K562 (cell line): ENCODE data around the gene ADGRB2. TPM values are rescaled to one million over a fixed set of nuclear protein-coding genes. Genes with fewer than 3 reads are reported as not detected.

Experiments used
- ATAC-seq: fragments of 200-7000 bp; cut with Tn5 transposase; 3 replicates; pipeline ENCODE4 v1.9.1; 2020; ENCODE audit warnings: moderate library complexity
- BruUV-seq: library from RNA; stranded (reverse); fragments of 400-500 nt; replicated peaks from 2 replicates; lab custom pipeline; 2021; lab: Mats Ljungman, UMichigan
- CTCF ChIA-PET: fragments of 300-600 bp; formaldehyde crosslinking; extraction: SDS; loops from one replicate; lab custom pipeline; 2021; ENCODE audit warnings: low intra/inter-chr PET ratio; lab: Yijun Ruan, JAX
- POLR2A ChIA-PET: fragments of 300-600, 350-650 bp; sonication (Branson Sonifier 250); formaldehyde crosslinking; extraction: SDS; loops from one replicate; lab custom pipeline; 2021; ENCODE audit warnings: antibody characterized with exemption, inconsistent platforms; lab: Yijun Ruan, JAX
- DNase-seq, 4 experiments: peaks; one replicate each; pipeline versions ENCODE4 v3.0.0 to v3.0.0-alpha.2; 2011 to 2018; ENCODE audit warnings: low spot score in 3 of 4, mixed read lengths in 3 of 4; ENCODE audit errors: extremely low read depth in 1 of 4
- FAIRE-seq: peaks from 2 replicates; lab custom pipeline; 2011; peaks lifted over from hg19 to GRCh38; lab: Jason Lieb, UNC
- H2AFZ ChIP-seq: 2 replicates; pipeline ENCODE4 v1.6.0; 2011; ENCODE audit warnings: low read depth, low read length, control low read depth, inconsistent platforms
- H3K27ac ChIP-seq: fragments of 200-600 bp; 3 replicates; pipeline ENCODE4 v1.8.0; 2011; ENCODE audit warnings: low read depth, mild to moderate bottlenecking, control low read depth, inconsistent platforms, low read length, moderate library complexity, mixed read lengths; ENCODE audit errors: extremely low read depth
- H3K27me3 ChIP-seq, 2 experiments: fragments of 300-600 bp in 1 of 2; 2 replicates in 1 of 2; 3 replicates in 1 of 2; pipeline versions ENCODE4 v1.6.0 to v1.8.0; 2011; ENCODE audit warnings: inconsistent platforms in 2 of 2, low read length in 2 of 2, mild to moderate bottlenecking in 1 of 2, mixed read lengths in 1 of 2, moderate library complexity in 1 of 2; ENCODE audit not compliant: control insufficient read depth in 2 of 2, insufficient read depth in 2 of 2
- H3K36me3 ChIP-seq: fragments of 300-600 bp; 3 replicates; pipeline ENCODE4 v1.8.0; 2011; ENCODE audit warnings: mild to moderate bottlenecking, low read length, inconsistent platforms; ENCODE audit not compliant: control insufficient read depth, insufficient read depth
- H3K4me1 ChIP-seq, 2 experiments: fragments of 200-600 bp in 1 of 2; replicated peaks in 1 of 2; 2 replicates in 1 of 2; 3 replicates in 1 of 2; pipeline versions ENCODE4 v1.5.1 to v1.8.0; 2011; ENCODE audit warnings: inconsistent platforms in 2 of 2, low read length in 2 of 2, mild to moderate bottlenecking in 1 of 2, mixed read lengths in 1 of 2, moderate library complexity in 1 of 2; ENCODE audit not compliant: control insufficient read depth in 2 of 2, insufficient read depth in 2 of 2
- H3K4me2 ChIP-seq: 2 replicates; pipeline ENCODE4 v1.6.1; 2011; ENCODE audit warnings: low read length, control low read depth, inconsistent platforms, mixed read lengths; ENCODE audit not compliant: insufficient read depth
- H3K4me3 ChIP-seq: fragments of 200-600 bp; sonication (generic), shearing (Covaris generic); 2 replicates; pipeline ENCODE4 v1.5.1; 2016; ENCODE audit warnings: control low read depth, inconsistent platforms
- H3K79me2 ChIP-seq: fragments of 200-600 bp; 3 replicates; pipeline ENCODE4 v1.8.0; 2011; ENCODE audit warnings: low read length, inconsistent platforms; ENCODE audit not compliant: control insufficient read depth, insufficient read depth
- H3K9ac ChIP-seq, 2 experiments: 2 replicates each; pipeline versions ENCODE4 v1.6.0 to v1.6.1; 2011; ENCODE audit warnings: low read depth in 2 of 2, low read length in 2 of 2, control low read depth in 1 of 2, inconsistent platforms in 1 of 2, mild to moderate bottlenecking in 1 of 2, mixed read lengths in 1 of 2; ENCODE audit not compliant: insufficient read depth in 1 of 2
- H3K9me1 ChIP-seq: one replicate; pipeline ENCODE4 v1.6.0; 2011; ENCODE audit warnings: inconsistent platforms, mild to moderate bottlenecking, low read length, moderate library complexity; ENCODE audit not compliant: control insufficient read depth, insufficient read depth
- H3K9me3 ChIP-seq: replicated peaks from 2 replicates; pipeline ENCODE4 v1.5.1; 2011; ENCODE audit warnings: low read depth, low read length, inconsistent platforms; ENCODE audit not compliant: control insufficient read depth, insufficient read depth
- H4K20me1 ChIP-seq: replicated peaks from 2 replicates; pipeline ENCODE4 v1.6.1; 2011; ENCODE audit warnings: low read length, inconsistent platforms, mixed read lengths; ENCODE audit not compliant: control insufficient read depth, insufficient read depth
- ASH1L ChIP-seq: fragments of 450-650 bp; IDR thresholded peaks from 2 replicates; pipeline ENCODE4 v1.6.1; 2018; ENCODE audit warnings: borderline replicate concordance, mild to moderate bottlenecking, low read depth; ENCODE audit not compliant: partially characterized antibody
- CCNT2 ChIP-seq: IDR thresholded peaks from 2 replicates; pipeline ENCODE4 v1.6.1; 2011; ENCODE audit warnings: borderline replicate concordance, low read depth, mild to moderate bottlenecking, moderate library complexity, mixed read lengths, low read length; ENCODE audit not compliant: insufficient read length; ENCODE audit errors: extremely low read depth
- E2F3 ChIP-seq: fragments of 250-450 bp; sonication (Bioruptor Pico); IDR thresholded peaks from 2 replicates; pipeline ENCODE4 v1.4.0; 2020; ENCODE audit warnings: mild to moderate bottlenecking
- HEY1 ChIP-seq: fragments of 250-450 bp; sonication (Bioruptor Pico); IDR thresholded peaks from 2 replicates; pipeline ENCODE4 v1.5.0; 2020; ENCODE audit warnings: mild to moderate bottlenecking, moderate library complexity, borderline replicate concordance
- LCOR ChIP-seq: sonication (generic); formaldehyde crosslinking; IDR thresholded peaks from 2 replicates; pipeline ENCODE4 v1.8.0; 2022; ENCODE audit warnings: mild to moderate bottlenecking, missing genetic modification reagents
- MNT ChIP-seq, 2 experiments: fragments of 450-650 bp; conservative IDR thresholded peaks; 2 replicates each; pipeline ENCODE4 v1.6.1; 2017; ENCODE audit warnings: mild to moderate bottlenecking in 2 of 2, moderate library complexity in 2 of 2
- NFXL1 ChIP-seq: fragments of 450-650 bp; formaldehyde crosslinking; IDR thresholded peaks from 2 replicates; pipeline ENCODE4 v1.4.0; 2021; ENCODE audit warnings: mild to moderate bottlenecking
- NR2C2 ChIP-seq, 2 experiments: fragments of 200-800 bp in 1 of 2; sonication (Bioruptor generic) in 1 of 2; sonication (generic) in 1 of 2; formaldehyde crosslinking in 1 of 2; IDR thresholded peaks; 2 replicates each; pipeline versions ENCODE4 v1.6.1 to v1.8.0; 2016 to 2022; ENCODE audit warnings: mild to moderate bottlenecking in 1 of 2, missing compliant biosample characterization in 1 of 2, missing genetic modification characterization in 1 of 2, missing genetic modification reagents in 1 of 2
- PKNOX1 ChIP-seq: fragments of 450-650 bp; IDR thresholded peaks from 2 replicates; pipeline ENCODE4 v1.6.1; 2016
- RBM14 ChIP-seq: fragments of 200-400 bp; formaldehyde crosslinking; IDR thresholded peaks from 2 replicates; pipeline ENCODE4 v1.6.1; 2018; ENCODE audit warnings: low read depth, mild to moderate bottlenecking, low read length, moderate library complexity, borderline replicate concordance; ENCODE audit not compliant: insufficient read depth
- TAF15 ChIP-seq: fragments of 200-400 bp; formaldehyde crosslinking; IDR thresholded peaks from 2 replicates; pipeline ENCODE4 v1.6.1; 2017; ENCODE audit warnings: mild to moderate bottlenecking, low read depth, low read length, moderate library complexity
- XRCC3 ChIP-seq: fragments of 450-650 bp; IDR thresholded peaks from 2 replicates; pipeline ENCODE4 v1.6.1; 2017; ENCODE audit warnings: mild to moderate bottlenecking, moderate library complexity
- ZKSCAN8 ChIP-seq: fragments of 200-800 bp; sonication (Bioruptor generic); IDR thresholded peaks from 2 replicates; pipeline ENCODE4 v1.6.1; 2016; ENCODE audit warnings: missing genetic modification characterization, missing compliant biosample characterization
- ZMIZ1 ChIP-seq, 2 experiments: fragments of 150-350 bp in 1 of 2; IDR thresholded peaks; 2 replicates each; pipeline ENCODE4 v1.6.1; 2012 to 2016; ENCODE audit warnings: low read depth in 2 of 2, low read length in 2 of 2, mild to moderate bottlenecking in 1 of 2, moderate library complexity in 1 of 2
- ZNF77 ChIP-seq: fragments of 250-450 bp; sonication (Bioruptor Pico); IDR thresholded peaks from 2 replicates; pipeline ENCODE4 v1.5.0; 2020
- WGBS: fragments of 100-300 bp; shearing (Covaris generic); methylation state at CpG from one replicate; pipeline ENCODE4 v1.1.6; 2016; ENCODE audit warnings: low coverage, mixed read lengths; ENCODE audit not compliant: insufficient coverage; ENCODE audit errors: missing lambda C conversion rate; 5-methylcytosine and 5-hydroxymethylcytosine counted together
- in situ Hi-C: fragments of 300-500 bp; cut with MboI; formaldehyde crosslinking; loops from 4 replicates; pipeline ENCODE4 v1.15.0; 2018; ENCODE audit warnings: inconsistent platforms, mixed read lengths
- intact Hi-C: fragments of 100-400 bp; cut with micrococcal nuclease; formaldehyde crosslinking; loops from 2 replicates; pipeline ENCODE4 v1.14.2; 2022
- polyA plus RNA-seq, 8 experiments: library from polyadenylated mRNA; depleted of rRNA in 4 of 8; stranded (reverse) in 5 of 8; unstranded in 3 of 8; fragments of >200 nt; fragmentation: Nextera tagmentation in 2 of 8; fragmentation: Illumina TruSeq in 1 of 8; extraction: Ambion mirVana in 2 of 8; extraction: Trizol in 1 of 8; gene quantifications; 2 replicates each; pipeline versions ENCODE4 v1.2.1 to v1.2.3, GENCODE V29; 2011 to 2014; ENCODE audit warnings: inconsistent platforms in 1 of 8, missing spikeins in 1 of 8
- total RNA-seq, 7 experiments: library from RNA; depleted of rRNA in 6 of 7; stranded (reverse); fragments of >200 nt in 6 of 7; fragmentation: Illumina TruSeq in 2 of 7; extraction: Trizol in 2 of 7; gene quantifications; 2 replicates each; pipeline versions ENCODE4 v1.2.1 to v1.2.3, GENCODE V29; 2011 to 2021; ENCODE audit warnings: low replicate concordance in 1 of 7

The ADGRB2 gene
- total and polyA plus RNA-seq, 9 of the 15 experiments (the other 6 are each of a cell fraction or from before 2014, with no cell fraction given) = 0.04 to 0.23 (median 0.20) TPM; not detected in 2

GRCh38 chr1:31783846-31784245 is 19.7 kb upstream of the ADGRB2 start:
- TF ChIP-seq TAF15 (no peak), NR2C2 (CRISPR knock-in tag; IDR thresholded peaks at IDR 0.05) (no peak), NR2C2 (tag; IDR thresholded peaks at IDR 0.05) (no peak), MNT (conservative IDR thresholded peaks at IDR 0.05) (no peak), PKNOX1 (no peak), RBM14 (no peak), ZKSCAN8 (no peak), CCNT2 (no peak), NFXL1 (CRISPR knock-in tag) (no peak), ASH1L (no peak), HEY1 (CRISPR knock-in tag) (no peak), XRCC3 (no peak), LCOR (no peak), E2F3 (CRISPR knock-in tag) (no peak), ZMIZ1 (IDR thresholded peaks at IDR 0.05; ENCODE audit: low read depth in 2 of 2, low read length in 2 of 2) (no peak), ZNF77 (no peak)
- peaks cover 23 to 31% of the 10 kb centered on the region in 2 experiments for H3K4me1 ChIP-seq
- in situ Hi-C loops = no loop called here
- BruUV-seq = no TSS peak
- 0 out of 5 replicates have a peak, but pooled peaks cover 0 to 6% of the 10 kb centered on the region in 2 experiments for H3K27me3 ChIP-seq
- H3K4me3 ChIP-seq = no peak overlapping the region
- H3K9me3 ChIP-seq = no peaks in the 10 kb centered on the region
- no peak overlapping the region for H3K27ac ChIP-seq
- H4K20me1 ChIP-seq = no peaks in the 10 kb centered on the region
- no peaks in the 10 kb centered on the region for H3K79me2 ChIP-seq
- H3K9ac ChIP-seq = no peak overlapping the region
- DNase-seq (no peak), ATAC-seq (no peak), FAIRE-seq (no peak)
- CTCF ChIA-PET = no interaction called here
- no peak overlapping the region for H2AFZ ChIP-seq
- no peak overlapping the region for H3K4me2 ChIP-seq
- no peaks in the 10 kb centered on the region for H3K36me3 ChIP-seq
- POLR2A ChIA-PET = interaction anchor here (0.7 kb wide), 1 partner anchor 17 kb away, joined by 3 read pairs; no protein-coding TSS in a partner anchor
- intact Hi-C loops = loop anchor here (10.0 kb wide), 2 partner anchors 219 to 281 kb away; no protein-coding TSS in a partner anchor
- peaks cover 4% of the 10 kb centered on the region for H3K9me1 ChIP-seq
- 39% methylated on average over 3 of the region's 3 CpGs for WGBS
